Brain microvascular endothelial cell (primary cell): ENCODE data around the gene CIAO3.

Experiments
- DNase-seq: peaks from one replicate; pipeline ENCODE4 v3.0.0-alpha.2; 2020
- H3K27ac ChIP-seq: fragments of 250-450 bp; sonication (Bioruptor Pico); 2 replicates; pipeline ENCODE4 v1.5.1; 2020; ENCODE audit warnings: mild to moderate bottlenecking, moderate library complexity
- H3K27me3 ChIP-seq: fragments of 250-450 bp; sonication (Bioruptor Pico); replicated peaks from 2 replicates; pipeline ENCODE4 v1.5.1; 2020; ENCODE audit warnings: mild to moderate bottlenecking
- H3K36me3 ChIP-seq: fragments of 250-450 bp; sonication (Bioruptor Pico); replicated peaks from 2 replicates; pipeline ENCODE4 v1.5.1; 2020; ENCODE audit warnings: mild to moderate bottlenecking
- H3K4me3 ChIP-seq: 2 replicates; pipeline ENCODE4 v1.5.1; 2011; ENCODE audit warnings: low read depth, mild to moderate bottlenecking, control low read depth, low read length, moderate library complexity
- CTCF ChIP-seq: IDR thresholded peaks from 2 replicates; pipeline ENCODE4 v1.5.1; 2011; ENCODE audit warnings: low read depth, mild to moderate bottlenecking, moderate library complexity, low read length, control low read depth, inconsistent platforms; ENCODE audit errors: missing control alignments
- in situ Hi-C: cut with HindIII; loops from 2 replicates; pipeline ENCODE4 v1.10.0; 2017; ENCODE audit warnings: low sequenced_read_pairs, low pct_ligation_motif_present

The CIAO3 gene

GRCh38 chr16:727291-727977, 13.4 kb downstream of the CIAO3 start:
- no peaks in the 10 kb centered on the region for H3K27me3 ChIP-seq
- in situ Hi-C loops, result no loop called here
- H3K27ac ChIP-seq, result peak overlapping the region; percentile 24
- H3K4me3 ChIP-seq, result peak overlapping the region; percentile 67
- H3K36me3 ChIP-seq, result peaks cover 2% of the 10 kb centered on the region
- DNase-seq, result no peak
- no peak for TF ChIP-seq CTCF

GRCh38 chr16:726438-727290, 14.1 kb downstream of the CIAO3 start, which contains the start of the genes CCDC78 and HAGHL:
Gene CCDC78, minus strand, starts transcription at chr16:726443. Its CDS starts 76 bp downstream, at chr16:726367.
Gene HAGHL, plus strand, starts transcription at chr16:727106. Its CDS starts 404 bp downstream, at chr16:727510.
- Histone ChIP-seq H3K36me3 (peaks cover 2% of the 10 kb centered on the region), H3K27ac (peak within 1 kb of the TSS; percentile 24), H3K4me3 (peak within 1 kb of the TSS; percentile 67), H3K27me3 (no peaks in the 10 kb centered on the region)
- no peak for TF ChIP-seq CTCF
- DNase-seq, result no peak
- in situ Hi-C loops, result no loop called here

- H3K4me3 ChIP-seq, result no peak overlapping the region
- in situ Hi-C loops, result no loop called here
- H3K36me3 ChIP-seq, result peaks cover 2% of the 10 kb centered on the region
- H3K27ac ChIP-seq, result no peak overlapping the region
- H3K27me3 ChIP-seq, result no peaks in the 10 kb centered on the region
- no peak for DNase-seq
- TF ChIP-seq CTCF, result no peak
Measured at GRCh38 chr16:726188-726437, 14.7 kb downstream of the CIAO3 start.

- H3K36me3 ChIP-seq, result peaks cover 2% of the 10 kb centered on the region
- no peak for TF ChIP-seq CTCF
- DNase-seq, result no peak
- in situ Hi-C loops, result no loop called here
- H3K27ac ChIP-seq, result no peak overlapping the region
- H3K27me3 ChIP-seq, result no peaks in the 10 kb centered on the region
- no peak overlapping the region for H3K4me3 ChIP-seq
Measured at GRCh38 chr16:725463-726187, 15.2 kb downstream of the CIAO3 start.

- in situ Hi-C loops, result no loop called here
Measured at GRCh38 chr16:725041-725376, 15.8 kb downstream of the CIAO3 start.

More at GRCh38 chr16:725041-725376, 15.8 kb downstream of the CIAO3 start:
- TF ChIP-seq CTCF, result no peak
- no peak for DNase-seq
- no peak overlapping the region for H3K4me3 ChIP-seq
- no peaks in the 10 kb centered on the region for H3K27me3 ChIP-seq
- H3K36me3 ChIP-seq, result peaks cover 2% of the 10 kb centered on the region
- no peak overlapping the region for H3K27ac ChIP-seq
